C4-2B (cell line): ENCODE results near the gene PRR36.

Experiments used
- CTCF ChIP-seq: fragments of 450-650 bp; conservative IDR thresholded peaks from 2 replicates; pipeline ENCODE4 v1.5.1; 2017; ENCODE audit warnings: mild to moderate bottlenecking
- ZFX ChIP-seq: fragments of 450-650 bp; IDR thresholded peaks from 2 replicates; pipeline ENCODE4 v1.6.1; 2017

- TF ChIP-seq CTCF = no peak
- no peak for TF ChIP-seq ZFX
Measured at GRCh38 chr19:7921967-7922835, 48.0 kb upstream of the PRR36 start.
